Esophagus muscularis mucosa (tissue), 3 donors: Measurements from ENCODE around the gene KIF26B.

ENCODE experiments used
- CTCF ChIP-seq, 3 experiments: fragments of 200-600 bp in 2 of 3; fragments of 450-650 bp in 1 of 3; sonication (generic) in 2 of 3; IDR thresholded peaks; one replicate each; pipeline ENCODE4 v1.5.1; 2017 to 2019; ENCODE audit warnings: antibody characterized with exemption in 3 of 3, mild to moderate bottlenecking in 2 of 3, moderate library complexity in 1 of 3
- POLR2AphosphoS5 ChIP-seq, 2 donors: sonication (generic); formaldehyde crosslinking; IDR thresholded peaks; one replicate each; pipeline ENCODE4 v1.6.1; 2017; ENCODE audit warnings: antibody characterized with exemption in 2 of 2

GRCh38 chr1:245721488-245721887 lies 566.7 kb downstream of the KIF26B start:
- no peak for TF ChIP-seq CTCF (IDR thresholded peaks at IDR 0.05)
- no peak for TF ChIP-seq POLR2AphosphoS5 (IDR thresholded peaks at IDR 0.05)
